Measurements from ENCODE around the gene OSBP2.

OSBP2 gene

GRCh38 chr22:30652852-30653251 lies 41.8 kb upstream of the OSBP2 start:
- no peak overlapping the region for H3K4me3 ChIP-seq (ENCODE audit: low read length)
- no peak for DNase-seq (ENCODE audit: low read depth)
- TF ChIP-seq, protein P1, sequence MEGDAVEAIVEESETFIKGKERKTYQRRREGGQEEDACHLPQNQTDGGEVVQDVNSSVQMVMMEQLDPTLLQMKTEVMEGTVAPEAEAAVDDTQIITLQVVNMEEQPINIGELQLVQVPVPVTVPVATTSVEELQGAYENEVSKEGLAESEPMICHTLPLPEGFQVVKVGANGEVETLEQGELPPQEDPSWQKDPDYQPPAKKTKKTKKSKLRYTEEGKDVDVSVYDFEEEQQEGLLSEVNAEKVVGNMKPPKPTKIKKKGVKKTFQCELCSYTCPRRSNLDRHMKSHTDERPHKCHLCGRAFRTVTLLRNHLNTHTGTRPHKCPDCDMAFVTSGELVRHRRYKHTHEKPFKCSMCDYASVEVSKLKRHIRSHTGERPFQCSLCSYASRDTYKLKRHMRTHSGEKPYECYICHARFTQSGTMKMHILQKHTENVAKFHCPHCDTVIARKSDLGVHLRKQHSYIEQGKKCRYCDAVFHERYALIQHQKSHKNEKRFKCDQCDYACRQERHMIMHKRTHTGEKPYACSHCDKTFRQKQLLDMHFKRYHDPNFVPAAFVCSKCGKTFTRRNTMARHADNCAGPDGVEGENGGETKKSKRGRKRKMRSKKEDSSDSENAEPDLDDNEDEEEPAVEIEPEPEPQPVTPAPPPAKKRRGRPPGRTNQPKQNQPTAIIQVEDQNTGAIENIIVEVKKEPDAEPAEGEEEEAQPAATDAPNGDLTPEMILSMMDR (conservative IDR thresholded peaks at IDR 0.05; ENCODE audit: low read depth, low read length) = no peak

- DNase-seq (ENCODE audit: low read depth) = no peak
- TF ChIP-seq, protein P1 (conservative IDR thresholded peaks at IDR 0.05; ENCODE audit: low read depth, low read length) = no peak
- no peak overlapping the region for H3K4me3 ChIP-seq (ENCODE audit: low read length)
Measured at GRCh38 chr22:30654361-30654760, 40.3 kb upstream of the OSBP2 start.

DNA sequence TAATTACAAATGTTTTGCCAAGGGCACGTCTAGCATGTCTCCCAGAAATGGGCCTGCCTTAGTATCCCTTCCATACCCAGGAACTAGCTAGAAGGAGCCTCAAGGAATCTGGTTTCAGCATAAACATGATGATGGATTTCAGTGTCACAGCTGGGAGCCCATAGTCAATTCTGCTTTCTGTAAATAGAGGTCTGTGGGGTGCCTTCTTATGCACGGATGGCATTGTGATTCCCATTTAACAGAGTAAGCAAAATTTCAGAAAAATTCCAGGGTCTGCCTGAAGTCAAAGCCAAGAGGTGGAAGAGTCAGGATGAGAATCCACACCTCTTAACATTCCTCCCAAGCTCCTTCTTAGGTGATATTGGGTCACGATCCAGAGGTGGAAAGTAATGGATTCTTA lies 39.1 kb upstream of the OSBP2 start:
- DNase-seq (ENCODE audit: low read depth) = no peak
- H3K4me3 ChIP-seq (ENCODE audit: low read length) = no peak overlapping the region
- TF ChIP-seq, protein P1 (conservative IDR thresholded peaks at IDR 0.05; ENCODE audit: low read depth, low read length) = no peak

DNA sequence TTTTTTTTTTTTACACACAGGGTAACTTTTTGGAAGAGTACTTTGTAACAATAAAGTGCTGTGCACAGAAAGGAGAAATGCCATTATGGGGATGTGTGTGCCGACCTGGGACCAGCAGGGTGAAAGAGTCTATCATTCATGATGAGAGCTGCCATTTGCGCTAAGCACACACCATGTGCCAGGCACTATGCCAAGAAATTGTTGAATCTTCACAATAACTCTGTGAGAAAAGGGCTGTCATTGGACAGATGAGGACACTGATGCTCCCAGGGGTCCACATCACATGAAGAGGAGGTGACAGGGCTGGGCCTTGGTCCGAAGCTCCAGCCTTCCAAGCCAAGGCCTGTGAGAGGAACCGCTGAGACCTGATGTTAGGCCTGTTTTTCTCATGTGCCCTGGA lies 32.6 kb upstream of the OSBP2 start:
- TF ChIP-seq, protein P1 (conservative IDR thresholded peaks at IDR 0.05; ENCODE audit: low read depth, low read length) = no peak
- no peak overlapping the region for H3K4me3 ChIP-seq (ENCODE audit: low read length)
- no peak for DNase-seq (ENCODE audit: low read depth)

DNA sequence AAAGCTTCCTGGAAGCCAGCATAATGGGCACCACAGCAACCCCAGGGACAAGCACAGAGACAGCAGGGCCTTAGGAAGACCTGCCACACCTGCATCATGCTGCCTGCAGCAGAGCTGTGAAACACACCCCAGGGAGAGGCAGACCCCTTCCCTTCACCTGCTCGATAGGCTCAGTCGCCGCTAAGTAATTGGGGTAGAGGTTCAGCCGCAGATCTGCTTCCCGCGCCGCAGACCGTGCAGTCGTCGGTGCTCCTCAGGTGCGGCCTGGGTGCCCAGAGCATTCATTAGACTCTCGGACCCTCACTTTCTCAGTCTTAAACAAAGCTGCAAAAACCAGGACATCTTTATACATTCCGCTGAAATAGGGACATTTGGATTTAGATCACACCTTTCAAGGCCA lies 29.9 kb upstream of the OSBP2 start:
- TF ChIP-seq, protein P1 (conservative IDR thresholded peaks at IDR 0.05; ENCODE audit: low read depth, low read length) = no peak
- no peak overlapping the region for H3K4me3 ChIP-seq (ENCODE audit: low read length)
- DNase-seq (ENCODE audit: low read depth) = no peak

DNA sequence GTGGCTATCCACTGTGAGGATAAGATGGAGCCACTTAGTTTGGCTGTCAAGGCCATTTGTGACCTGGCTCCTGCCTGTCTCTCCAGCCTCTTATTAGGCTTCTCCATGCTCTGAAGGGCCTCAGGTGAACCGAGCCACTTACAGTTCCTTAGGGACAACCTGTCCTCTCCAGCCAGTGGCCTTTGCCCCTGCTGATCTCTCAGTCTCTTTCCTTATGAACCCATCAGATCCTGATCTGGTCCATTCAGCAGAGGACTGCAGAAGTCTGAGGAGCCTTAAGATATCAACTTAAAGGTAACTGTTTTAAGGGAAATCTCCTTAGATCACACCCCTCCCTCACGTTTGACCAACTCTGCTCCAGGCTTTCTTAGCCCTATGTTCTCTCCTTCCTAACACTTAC lies 29.4 kb upstream of the OSBP2 start:
- DNase-seq (ENCODE audit: low read depth) = no peak
- TF ChIP-seq, protein P1 (conservative IDR thresholded peaks at IDR 0.05; ENCODE audit: low read depth, low read length) = no peak

DNA sequence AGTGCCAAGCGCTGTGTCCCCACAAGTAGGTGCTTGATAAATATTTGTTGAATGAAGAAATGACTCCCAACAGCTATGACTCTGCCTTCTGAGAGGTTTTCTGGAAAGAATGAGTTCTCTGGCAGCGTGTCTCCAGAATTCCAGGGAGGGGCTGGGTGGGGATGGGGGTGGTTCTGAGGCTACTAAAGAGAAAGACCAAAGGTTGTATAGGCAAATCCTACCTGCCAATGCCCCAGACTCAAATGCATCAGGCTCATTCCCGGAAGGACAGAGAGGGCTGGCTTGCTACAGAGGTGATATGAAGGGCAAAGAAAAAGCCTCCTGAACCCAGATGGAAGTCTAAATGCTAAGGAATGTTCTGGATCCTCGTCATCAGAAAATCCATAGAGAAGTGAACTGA lies 28.9 kb upstream of the OSBP2 start:
- H3K4me3 ChIP-seq (ENCODE audit: low read length) = no peak overlapping the region
- no peak for DNase-seq (ENCODE audit: low read depth)
- TF ChIP-seq, protein P1 (conservative IDR thresholded peaks at IDR 0.05; ENCODE audit: low read depth, low read length) = no peak

More for the DNA sequence above, 29.4 kb upstream of the OSBP2 start:
- H3K4me3 ChIP-seq (ENCODE audit: low read length) = no peak overlapping the region
